Measurements from ENCODE around the gene NUP62.
"Not testable (repeated sequence)": the region's sequence is repeated elsewhere in the genome, so short reads cannot be mapped to it uniquely, and the experiment has no call there.

The NUP62 gene, protein sequence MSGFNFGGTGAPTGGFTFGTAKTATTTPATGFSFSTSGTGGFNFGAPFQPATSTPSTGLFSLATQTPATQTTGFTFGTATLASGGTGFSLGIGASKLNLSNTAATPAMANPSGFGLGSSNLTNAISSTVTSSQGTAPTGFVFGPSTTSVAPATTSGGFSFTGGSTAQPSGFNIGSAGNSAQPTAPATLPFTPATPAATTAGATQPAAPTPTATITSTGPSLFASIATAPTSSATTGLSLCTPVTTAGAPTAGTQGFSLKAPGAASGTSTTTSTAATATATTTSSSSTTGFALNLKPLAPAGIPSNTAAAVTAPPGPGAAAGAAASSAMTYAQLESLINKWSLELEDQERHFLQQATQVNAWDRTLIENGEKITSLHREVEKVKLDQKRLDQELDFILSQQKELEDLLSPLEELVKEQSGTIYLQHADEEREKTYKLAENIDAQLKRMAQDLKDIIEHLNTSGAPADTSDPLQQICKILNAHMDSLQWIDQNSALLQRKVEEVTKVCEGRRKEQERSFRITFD

DNA sequence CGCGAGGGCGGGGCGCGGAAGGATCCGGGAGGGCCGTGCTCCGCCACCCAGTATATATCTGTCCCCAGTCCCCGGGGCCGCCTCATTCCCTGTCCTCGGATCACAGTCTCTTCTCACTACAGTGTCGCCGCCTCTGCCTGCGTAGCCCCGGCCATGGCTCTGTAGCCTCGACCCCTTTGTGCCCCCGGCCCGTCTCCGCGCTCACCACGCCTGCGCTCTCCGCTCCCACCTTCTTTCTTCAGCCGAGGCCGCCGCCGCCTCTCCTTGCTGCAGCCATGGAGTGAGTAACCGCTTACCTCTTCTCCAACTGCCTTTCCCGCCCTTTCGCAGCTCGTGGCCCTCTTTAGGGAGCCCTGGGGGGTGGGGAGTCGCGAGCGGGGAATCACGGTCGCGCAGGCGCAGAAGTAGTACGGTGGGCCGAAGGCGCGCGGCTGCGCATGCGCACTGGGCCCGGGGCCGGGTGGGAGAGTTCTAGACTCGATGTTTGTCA lies at the start of gene NUP62, which contains the start of gene ATF5:
TSS of gene NUP62 (minus strand) at position 384 of the 490 bp plus-strand sequence. CDS start 19,697 bp downstream, outside the sequence.
TSS of gene ATF5 (plus strand) at position 85 of the 490 bp plus-strand sequence. CDS start 1,646 bp downstream, outside the sequence.
- peak; percentile 90 for DNase-seq

DNA sequence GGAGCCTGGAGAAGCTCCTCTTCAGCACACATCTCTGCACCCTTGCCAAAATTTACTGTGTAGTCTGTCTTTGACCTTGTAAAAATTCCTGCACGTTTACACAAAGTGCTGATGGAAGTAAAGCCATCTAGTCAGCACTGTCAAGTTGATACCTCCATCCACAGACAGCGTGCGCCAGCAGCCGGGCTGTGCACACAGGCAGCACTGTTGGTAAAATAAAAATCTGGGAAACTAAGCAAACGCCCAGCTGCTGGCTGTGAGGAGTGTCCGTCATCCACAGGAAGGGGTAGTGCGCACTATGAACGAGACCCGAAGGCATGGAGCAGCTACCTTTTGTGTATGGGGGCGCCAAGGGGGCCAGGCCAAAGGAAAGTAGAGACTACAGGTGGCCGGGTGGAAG lies 49.0 kb upstream of the NUP62 start:
- DNase-seq, result no peak

DNA sequence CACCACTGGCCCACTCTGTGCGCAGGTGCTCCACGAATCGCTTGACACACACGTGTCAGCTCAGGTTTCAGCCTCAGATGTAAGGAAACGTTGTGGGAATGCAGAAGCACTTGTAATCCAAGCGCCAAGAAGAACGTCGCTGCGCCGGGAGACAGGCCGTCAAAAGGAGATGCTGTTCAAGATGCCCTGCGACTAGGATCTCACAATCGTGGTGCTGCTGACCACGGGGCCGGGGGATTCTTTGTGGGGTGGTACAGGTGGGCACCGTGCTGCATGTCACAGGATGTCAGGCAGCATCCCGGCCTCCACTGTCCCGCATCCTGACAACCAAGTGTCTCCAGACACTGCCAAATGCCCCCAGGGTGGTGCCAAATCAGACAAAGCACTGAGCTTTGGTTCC lies 48.6 kb upstream of the NUP62 start:
- DNase-seq, result no peak

DNA sequence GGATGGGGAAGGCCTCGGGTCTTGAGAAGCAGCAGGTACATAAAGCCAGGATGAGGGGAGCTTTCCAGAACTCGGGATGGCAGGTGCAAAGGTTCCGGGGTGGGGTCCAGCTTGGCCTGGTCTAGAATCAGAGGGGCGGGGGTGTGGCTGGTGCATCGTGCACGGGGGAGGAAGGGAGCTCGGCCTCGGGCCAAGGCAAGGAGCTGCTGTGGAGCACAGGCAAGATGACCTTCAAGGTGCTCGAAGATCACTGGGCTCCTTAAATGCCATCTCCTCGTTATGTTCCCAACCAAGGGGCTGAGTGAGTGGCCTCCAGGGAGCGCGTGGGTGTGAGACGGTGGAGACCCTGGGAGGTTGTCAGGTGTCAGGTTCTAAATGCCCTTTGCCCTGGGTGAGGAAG lies 47.8 kb upstream of the NUP62 start:
- DNase-seq, result no peak

DNA sequence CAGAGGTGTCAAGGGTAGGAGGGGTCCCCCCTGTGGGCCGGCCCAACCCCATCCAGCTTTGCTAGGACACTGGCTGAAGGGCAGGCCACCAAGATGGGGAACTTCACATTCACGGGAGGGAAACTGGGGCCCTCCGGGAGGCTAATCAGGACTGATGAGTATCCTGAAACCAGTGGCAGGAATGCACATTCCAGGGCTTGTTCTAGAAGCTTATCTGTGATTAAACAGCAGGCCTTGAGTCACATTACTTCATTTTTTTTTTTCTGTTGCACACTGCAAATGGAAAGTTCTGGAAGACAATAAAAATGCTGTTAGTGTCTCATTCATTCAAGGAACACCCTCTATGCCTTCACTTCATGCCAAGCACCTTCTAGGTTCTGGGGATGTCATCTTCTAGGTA lies 47.2 kb upstream of the NUP62 start:
- no peak for DNase-seq

DNA sequence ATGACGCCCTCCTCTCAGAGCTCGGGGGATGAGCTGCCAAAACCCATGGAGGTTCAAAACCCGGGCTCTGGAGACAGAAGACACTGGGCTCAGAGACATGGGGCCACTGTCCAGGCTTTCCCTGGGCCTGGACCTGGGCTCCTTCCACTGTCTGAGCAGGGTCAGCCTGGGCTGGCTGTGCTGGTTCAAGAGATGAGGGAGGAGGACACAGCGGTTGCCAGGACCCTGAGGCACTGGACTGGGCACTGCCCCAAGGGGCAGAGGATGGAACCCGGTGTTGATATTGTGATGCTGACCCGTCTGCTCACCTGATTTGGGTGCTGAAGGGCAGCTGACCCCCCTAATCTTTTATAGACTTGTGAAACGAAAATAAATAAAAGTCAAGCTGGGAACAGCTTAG lies 45.7 kb upstream of the NUP62 start:
- no peak for DNase-seq

DNA sequence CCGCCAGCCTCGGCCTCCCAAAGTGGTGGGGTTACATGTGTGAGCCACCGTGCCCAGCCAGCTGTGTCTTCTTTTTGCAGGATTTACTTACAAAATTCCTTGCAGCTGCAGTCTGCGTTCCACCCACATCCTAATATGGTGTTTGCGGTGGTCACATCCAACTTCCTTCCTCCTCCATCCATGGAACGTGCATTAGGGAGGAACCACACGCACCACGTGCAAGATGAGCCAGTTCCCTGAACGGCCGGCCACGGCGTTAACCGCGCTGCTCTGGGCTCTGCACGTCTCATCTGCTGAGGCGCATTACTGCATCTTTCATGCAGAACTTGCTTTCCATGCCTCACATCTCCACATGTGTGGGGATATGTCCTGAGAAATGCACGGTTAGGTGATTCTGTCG lies 44.7 kb upstream of the NUP62 start:
- no peak for DNase-seq

DNA sequence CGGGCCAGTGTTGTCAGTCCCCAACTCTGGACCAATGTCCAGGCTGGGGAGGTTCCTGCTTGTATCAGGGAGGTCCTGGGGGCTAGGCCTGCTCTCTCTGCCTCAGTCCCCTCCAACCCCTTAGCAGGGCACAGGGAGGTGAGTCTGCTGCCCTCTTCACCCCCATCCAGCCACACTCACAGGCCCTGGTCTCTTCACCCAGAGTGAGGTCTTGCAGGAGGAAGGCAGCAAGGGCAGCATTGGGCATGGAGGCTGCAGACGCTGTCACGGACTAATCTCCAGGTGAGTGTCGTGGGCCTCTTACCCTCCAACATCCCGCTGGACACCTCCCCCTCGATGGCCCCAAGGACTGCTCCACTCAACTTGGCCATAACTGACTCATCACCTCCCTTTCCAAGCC lies 43.5 kb upstream of the NUP62 start:
- DNase-seq, result no peak

DNA sequence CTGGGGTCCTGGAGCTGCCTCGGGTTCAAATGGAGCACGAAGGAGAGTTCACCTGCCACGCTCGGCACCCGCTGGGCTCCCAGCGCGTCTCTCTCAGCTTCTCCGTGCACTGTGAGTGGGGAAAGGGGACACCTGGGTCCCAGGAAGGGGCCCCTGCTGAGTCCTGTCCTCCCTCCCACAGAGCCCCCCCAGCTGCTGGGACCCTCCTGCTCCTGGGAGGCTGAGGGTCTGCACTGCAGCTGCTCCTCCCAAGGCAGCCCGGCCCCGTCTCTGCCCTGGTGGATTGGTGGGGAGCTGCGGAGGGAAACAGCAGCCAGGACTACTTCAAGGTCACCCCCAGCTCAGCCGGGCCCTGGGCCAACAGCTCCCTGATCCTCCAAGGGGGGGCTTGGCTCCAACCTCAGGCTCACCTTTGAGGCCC lies 42.7 kb upstream of the NUP62 start:
- no peak for DNase-seq

DNA sequence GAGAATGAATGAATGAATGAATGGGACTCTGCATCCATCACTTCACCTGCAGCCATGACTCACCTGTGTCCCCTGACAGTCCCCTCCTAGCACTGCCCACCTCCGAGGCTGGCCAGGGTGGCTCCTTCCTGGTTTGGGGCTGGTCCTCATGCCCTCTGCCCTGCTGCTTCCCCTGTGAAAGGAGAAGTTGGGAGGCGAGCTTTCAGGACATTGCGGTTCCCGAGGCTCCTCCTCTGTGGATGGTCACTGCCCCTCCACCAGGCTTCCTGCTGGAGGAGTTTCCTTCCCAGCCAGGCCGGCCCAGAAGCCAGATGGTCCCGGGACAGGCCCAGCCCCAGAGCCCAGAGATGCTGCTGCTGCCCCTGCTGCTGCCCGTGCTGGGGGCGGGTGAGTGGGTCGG lies 40.1 kb upstream of the NUP62 start:
- not testable (repeated sequence) for DNase-seq

DNA sequence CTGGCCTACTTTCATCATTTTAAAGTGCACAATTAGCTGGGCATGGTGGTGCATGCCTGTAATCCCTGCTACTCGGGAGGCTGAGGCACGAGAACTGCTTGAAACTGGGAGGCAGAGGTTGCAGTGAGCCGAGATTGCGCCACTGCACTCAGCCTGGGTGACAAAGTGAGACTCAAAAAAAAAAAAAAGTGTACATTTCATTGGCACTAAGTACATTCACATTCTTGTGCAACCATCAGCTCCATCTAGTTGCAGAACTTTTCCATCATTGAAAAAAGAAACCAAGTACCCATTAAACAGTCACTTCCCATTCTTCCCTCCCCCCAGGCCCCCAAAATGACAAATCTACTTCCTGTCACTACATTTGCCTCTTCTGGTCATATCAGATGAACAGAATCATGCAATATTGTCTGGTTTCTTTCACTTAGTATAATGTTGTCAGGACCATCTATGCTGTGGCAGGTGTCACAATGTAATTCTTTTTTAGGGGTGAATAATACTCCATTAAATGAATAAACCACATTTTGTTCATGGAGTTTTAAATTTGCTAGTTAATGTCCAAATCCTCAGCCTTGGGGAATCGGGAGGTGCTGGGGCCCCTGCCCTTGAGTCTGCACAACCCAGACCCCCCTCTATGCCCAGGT lies 39.1 kb upstream of the NUP62 start:
- DNase-seq, result no peak

DNA sequence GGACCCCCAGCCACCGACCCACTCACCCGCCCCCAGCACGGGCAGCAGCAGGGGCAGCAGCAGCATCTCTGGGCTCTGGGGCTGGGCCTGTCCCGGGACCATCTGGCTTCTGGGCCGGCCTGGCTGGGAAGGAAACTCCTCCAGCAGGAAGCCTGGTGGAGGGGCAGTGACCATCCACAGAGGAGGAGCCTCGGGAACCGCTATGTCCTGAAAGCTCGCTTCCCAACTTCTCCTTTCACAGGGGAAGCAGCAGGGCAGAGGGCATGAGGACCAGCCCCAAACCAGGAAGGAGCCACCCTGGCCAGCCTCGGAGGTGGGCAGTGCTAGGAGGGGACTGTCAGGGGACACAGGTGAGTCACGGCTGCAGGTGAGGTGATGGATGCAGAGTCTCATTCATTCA lies 31.7 kb upstream of the NUP62 start, which contains the start of gene SIGLEC11:
TSS of gene SIGLEC11 (minus strand) at position 193 of the 400 bp plus-strand sequence. CDS start at position 102, 91 bp downstream.
- not testable (repeated sequence) for DNase-seq

DNA sequence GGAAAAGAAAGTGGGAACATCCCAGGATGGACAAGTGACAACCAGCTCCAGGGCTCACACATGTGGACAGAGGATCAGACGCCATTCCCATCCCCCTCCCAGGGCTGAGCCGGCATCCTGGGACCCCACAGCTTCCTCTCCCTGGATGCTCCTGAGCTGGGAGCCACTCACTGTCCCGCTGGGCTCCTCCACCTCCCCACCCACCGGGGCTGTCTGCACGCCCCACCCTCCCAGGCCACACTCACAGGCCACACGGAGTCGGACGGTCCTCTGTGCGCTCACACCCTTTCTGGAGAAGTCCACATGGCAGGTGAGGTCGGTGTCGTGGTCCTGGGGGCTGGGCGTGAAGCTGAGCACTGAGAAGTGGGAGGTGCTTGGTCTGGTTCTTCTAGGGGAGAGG lies 30.6 kb upstream of the NUP62 start:
- not testable (repeated sequence) for DNase-seq

DNA sequence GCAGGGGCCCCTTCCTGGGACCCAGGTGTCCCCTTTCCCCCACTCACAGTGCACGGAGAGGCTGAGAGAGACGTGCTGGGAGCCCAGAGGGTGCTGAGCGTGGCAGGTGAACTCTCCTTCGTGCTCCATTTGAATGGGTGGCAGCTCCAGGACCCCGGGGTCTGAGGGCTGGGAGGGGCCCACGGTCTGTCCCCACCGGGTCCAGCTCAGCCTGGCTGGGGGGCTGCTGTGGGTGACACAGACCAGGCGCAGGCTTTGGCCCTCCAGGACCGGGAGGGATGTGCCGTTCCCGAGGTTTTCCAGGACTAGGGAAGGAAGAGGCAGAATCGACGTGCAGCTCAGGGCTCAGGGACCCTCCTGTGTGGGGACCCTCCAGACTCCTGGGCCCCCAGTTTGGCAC lies 29.3 kb upstream of the NUP62 start:
- not testable (repeated sequence) for DNase-seq

DNA sequence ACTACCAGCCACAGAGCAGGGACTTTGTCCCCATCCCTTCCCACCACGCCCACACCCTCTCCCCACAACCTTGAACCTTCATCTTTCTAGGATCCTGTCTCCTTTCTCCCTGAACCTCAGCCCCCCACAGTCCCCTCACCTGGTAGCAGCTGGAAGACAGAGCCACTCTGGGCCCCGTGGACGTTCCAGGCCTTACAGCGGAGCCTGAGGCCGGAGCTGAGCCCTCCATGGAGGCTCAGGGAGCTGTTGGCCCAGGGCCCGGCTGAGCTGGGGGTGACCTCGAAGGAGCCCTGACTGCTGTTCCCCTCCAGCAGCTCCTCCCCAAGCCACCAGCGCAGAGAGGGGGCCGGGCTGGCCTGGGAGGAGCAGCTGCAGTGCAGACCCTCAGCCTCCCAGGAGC lies 28.8 kb upstream of the NUP62 start:
- DNase-seq, result not testable (repeated sequence)

DNA sequence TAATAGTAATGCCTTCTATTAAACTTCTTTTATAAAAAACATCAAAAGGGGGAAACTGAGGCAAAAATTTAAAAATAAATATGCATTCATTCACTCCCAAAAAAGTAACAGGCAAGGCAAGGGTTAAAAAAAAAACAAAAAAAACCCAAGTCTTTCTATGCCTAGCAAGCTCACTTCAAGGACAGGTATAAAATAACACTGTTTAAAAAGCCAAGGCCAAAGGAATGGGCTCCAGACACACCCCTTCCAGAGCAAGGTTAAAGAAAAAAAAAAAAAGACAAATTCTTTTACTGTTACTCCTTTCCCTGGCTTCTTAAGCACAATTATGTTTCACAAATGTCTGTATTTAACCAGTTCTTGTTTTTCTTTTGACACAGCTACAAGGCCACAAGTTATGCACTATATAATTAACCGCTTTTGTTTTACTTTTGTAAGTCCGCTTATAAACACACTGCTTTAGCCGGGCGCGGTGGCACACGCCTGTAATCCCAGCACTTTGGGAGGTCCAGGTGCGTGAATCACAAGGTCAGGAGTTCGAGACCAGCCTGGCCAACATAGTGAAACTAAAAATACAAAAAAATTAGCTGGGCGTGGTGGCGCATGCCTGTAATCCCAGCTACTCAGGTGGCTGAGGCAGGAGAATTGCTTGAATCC lies 28.1 kb upstream of the NUP62 start:
- DNase-seq, result no peak

DNA sequence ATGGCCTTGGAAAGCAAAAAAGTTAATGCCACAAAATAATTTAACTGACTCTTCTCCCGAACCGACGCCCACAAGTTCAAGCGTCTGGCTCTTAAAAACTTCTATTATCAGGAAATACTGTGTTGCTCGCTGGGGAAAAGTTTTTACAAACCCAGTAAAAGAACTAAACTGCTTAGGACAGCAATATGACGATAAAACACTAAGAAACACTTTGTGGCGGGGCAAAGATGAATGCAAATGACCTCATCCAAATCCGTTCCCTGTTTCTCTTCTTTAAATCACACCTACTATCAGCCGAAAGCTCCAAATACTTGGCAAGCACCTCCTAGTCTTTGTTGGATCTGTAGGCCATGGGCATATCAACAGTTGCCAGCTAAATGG lies 26.8 kb upstream of the NUP62 start:
- DNase-seq, result no peak

DNA sequence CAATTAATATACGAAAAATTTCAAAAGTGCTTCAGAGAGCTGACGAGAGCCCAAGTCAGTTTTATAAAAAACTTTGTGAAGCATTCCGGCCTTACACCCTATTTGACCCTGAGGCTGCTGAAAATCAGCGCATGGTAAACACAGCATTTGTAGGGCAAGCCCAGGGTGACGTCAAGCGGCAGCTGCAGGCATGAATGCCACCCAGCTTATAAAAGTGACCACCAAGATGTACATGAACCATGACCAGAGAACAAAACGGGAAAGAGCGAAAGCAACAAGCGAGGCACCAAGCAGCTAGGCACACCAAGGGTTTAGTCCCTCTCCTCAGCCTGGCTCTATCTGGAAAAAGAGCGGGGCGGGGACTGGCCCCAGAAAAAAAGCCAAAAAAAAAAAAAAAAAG lies 25.6 kb upstream of the NUP62 start:
- DNase-seq, result no peak

DNA sequence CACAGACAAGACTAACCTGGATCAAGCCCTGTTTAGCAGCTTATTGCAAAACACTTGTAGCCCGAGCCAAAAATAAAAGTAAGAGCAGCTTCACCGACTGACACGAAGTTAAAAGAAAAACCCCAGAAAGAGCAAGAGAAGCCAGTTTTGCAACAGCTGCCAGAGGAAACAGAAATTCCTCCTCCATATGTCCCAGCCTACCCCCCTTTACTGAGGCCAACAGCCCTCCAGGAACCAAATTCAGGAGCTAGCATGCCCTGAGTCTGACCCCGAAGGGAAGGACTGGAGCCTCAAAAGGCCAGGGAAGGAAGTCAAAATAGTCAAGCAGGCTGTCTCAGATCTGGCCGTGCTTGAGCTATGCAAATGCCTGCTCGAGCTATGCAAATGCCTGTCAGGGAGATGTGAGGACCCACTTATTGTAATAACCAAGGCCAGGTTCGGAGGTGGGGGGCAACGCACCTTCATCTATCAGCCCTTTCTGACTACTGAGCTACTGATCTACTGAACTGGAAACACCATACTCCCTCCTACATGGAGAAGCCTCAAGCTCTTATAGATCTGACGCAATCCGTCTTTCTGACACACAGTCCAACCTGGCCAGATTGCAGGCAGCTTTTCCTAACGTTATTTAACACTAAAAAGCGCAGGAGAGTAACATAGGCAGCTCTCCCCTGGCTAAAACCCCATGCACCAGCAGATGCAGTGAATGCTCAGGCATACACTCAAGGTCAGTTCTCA lies 25.0 kb upstream of the NUP62 start:
- DNase-seq, result no peak

DNA sequence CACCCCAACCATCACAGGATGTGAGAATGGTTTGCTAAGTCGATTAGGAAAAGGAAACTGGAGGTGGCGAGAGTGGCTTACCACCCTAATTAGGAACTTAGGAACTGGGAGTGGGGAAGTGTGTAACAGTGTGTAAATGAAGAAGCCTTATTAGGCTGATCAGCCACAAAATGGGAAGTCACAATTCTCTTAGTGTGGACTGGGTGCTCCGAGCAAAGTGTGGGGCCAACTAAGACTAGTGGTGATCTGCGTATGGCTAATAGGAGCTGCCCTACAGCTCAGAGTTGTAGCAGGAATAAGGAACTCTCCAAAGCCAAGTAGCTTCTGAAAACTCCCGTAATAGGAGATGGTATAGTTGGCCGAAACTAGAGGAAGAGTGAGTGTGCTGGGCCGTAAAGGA lies 24.1 kb upstream of the NUP62 start:
- DNase-seq, result no peak

DNA sequence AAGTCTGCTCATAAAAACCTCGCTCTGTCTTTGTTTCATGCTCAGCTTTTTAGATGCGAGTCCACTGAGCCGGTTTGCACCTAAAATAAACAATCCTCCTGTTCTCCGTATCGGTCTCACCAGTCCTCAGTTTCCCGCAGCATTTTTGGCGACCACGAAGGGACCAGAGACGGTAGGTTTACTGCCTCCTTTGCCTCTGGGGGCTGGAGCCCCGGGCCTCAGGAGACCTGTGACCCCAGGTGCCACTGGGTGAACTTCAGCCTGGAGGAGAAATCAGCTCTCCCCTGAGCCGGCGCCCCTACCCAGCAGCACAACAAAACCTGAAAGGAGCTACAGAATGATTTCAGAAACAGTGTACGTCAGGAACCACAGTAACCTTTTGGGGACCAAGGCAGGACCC lies 23.6 kb upstream of the NUP62 start:
- no peak for DNase-seq

DNA sequence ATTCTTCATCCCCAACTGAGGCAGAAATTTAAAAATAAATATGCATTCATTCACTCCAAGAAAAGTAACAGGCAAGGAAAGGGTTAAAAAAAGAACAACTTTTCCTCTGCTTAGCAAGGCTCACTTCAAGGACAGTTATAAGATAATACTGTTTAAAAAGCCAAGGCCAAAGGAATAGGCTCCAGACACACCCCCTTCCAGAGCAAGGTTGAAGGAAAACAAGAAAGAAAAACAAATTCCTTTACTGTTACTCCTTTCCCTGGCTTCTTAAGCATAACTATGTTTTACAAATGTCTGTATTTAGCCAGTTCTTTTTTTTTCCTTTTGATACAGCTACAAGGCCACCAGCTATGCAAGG lies 23.2 kb upstream of the NUP62 start:
- no peak for DNase-seq
